Keratinocyte (primary cell): ENCODE measurements around the gene SBK2.
"Not testable (repeated sequence)": the region's sequence is repeated elsewhere in the genome, so short reads cannot be mapped to it uniquely, and the experiment has no call there.

Experiments used
- EZH2 ChIP-seq: IDR thresholded peaks from one replicate; pipeline ENCODE4 v1.6.1; 2012; ENCODE audit warnings: inconsistent platforms, mild to moderate bottlenecking, low read length, moderate library complexity
- TF ChIP-seq, protein P1 (sequence below), 3 experiments: IDR thresholded peaks in 1 of 3; conservative IDR thresholded peaks in 1 of 3; optimal IDR thresholded peaks in 1 of 3; 2 replicates in 2 of 3; 3 replicates in 1 of 3; pipeline versions ENCODE3 to v1.5.1; 2011; ENCODE audit warnings: low read length in 3 of 3, mild to moderate bottlenecking in 3 of 3, moderate library complexity in 2 of 3, control low read depth in 1 of 3, inconsistent platforms in 1 of 3; ENCODE audit not compliant: insufficient read depth in 2 of 3; ENCODE audit errors: extremely low read depth in 1 of 3

DNA sequence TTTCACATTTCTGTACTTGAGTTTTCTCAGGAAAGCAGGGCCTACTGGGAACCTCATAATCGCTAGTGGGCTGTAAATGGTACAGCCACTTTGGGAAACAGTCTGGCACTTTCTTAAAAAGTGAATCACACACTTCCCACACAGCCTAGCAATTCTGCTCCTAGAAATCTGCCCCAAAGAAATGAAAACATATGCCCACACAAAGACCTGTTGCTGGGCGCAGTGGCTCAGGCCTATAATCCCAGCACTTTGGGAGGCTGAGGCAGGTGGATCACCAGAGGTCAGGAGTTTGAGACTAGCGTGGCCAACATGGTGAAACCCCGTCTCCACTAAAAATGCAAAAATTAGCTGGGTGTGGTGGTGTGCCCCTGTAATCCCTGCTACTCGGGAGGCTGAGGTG, 32.5 kb upstream of the SBK2 start:
- TF ChIP-seq, protein P1, sequence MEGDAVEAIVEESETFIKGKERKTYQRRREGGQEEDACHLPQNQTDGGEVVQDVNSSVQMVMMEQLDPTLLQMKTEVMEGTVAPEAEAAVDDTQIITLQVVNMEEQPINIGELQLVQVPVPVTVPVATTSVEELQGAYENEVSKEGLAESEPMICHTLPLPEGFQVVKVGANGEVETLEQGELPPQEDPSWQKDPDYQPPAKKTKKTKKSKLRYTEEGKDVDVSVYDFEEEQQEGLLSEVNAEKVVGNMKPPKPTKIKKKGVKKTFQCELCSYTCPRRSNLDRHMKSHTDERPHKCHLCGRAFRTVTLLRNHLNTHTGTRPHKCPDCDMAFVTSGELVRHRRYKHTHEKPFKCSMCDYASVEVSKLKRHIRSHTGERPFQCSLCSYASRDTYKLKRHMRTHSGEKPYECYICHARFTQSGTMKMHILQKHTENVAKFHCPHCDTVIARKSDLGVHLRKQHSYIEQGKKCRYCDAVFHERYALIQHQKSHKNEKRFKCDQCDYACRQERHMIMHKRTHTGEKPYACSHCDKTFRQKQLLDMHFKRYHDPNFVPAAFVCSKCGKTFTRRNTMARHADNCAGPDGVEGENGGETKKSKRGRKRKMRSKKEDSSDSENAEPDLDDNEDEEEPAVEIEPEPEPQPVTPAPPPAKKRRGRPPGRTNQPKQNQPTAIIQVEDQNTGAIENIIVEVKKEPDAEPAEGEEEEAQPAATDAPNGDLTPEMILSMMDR (optimal IDR thresholded peaks at IDR 0.05 in 1 of 3, IDR thresholded peaks at IDR 0.05 in 1 of 3, conservative IDR thresholded peaks at IDR 0.05 in 1 of 3; ENCODE audit: extremely low read depth in 1 of 3, insufficient read depth in 2 of 3, low read length in 3 of 3): not testable (repeated sequence)
- not testable (repeated sequence) for TF ChIP-seq EZH2
